HL-60 (cell line): ENCODE results near the gene PINK1.

Source experiments
- DNase-seq, 2 experiments: peaks; one replicate each; pipeline ENCODE4 v3.0.0-alpha.2; 2010 to 2020; ENCODE audit warnings: low read depth in 1 of 2, low spot score in 1 of 2
- H3K27ac ChIP-seq: fragments of 250-450 bp; sonication (Bioruptor Pico); replicated peaks from 2 replicates; pipeline ENCODE4 v1.5.1; 2020; ENCODE audit warnings: mild to moderate bottlenecking, moderate library complexity
- H3K27me3 ChIP-seq: fragments of 250-450 bp; sonication (Bioruptor Pico); 2 replicates; pipeline ENCODE4 v1.5.1; 2021; ENCODE audit warnings: mild to moderate bottlenecking, moderate library complexity; ENCODE audit not compliant: insufficient read depth, poor library complexity, severe bottlenecking
- H3K4me3 ChIP-seq: replicated peaks from 2 replicates; pipeline ENCODE4 v1.5.1; 2011; ENCODE audit warnings: mild to moderate bottlenecking, control low read depth, low read length; ENCODE audit not compliant: insufficient read depth
- CTCF ChIP-seq: IDR thresholded peaks from one replicate; pipeline ENCODE4 v1.5.1; 2011; ENCODE audit warnings: low read length, control low read depth, inconsistent platforms; ENCODE audit not compliant: insufficient read depth
- GABPA ChIP-seq: IDR thresholded peaks from 2 replicates; pipeline ENCODE4 v1.6.1; 2012; ENCODE audit warnings: low read depth
- POLR2AphosphoS5 ChIP-seq: IDR thresholded peaks from 2 replicates; pipeline ENCODE4 v1.6.1; 2012; ENCODE audit warnings: low read depth
- SPI1 ChIP-seq: IDR thresholded peaks from 2 replicates; pipeline ENCODE4 v1.6.1; 2012; ENCODE audit warnings: low read depth, mild to moderate bottlenecking, borderline replicate concordance
- TF ChIP-seq, protein P1 (sequence below): IDR thresholded peaks from 2 replicates; pipeline ENCODE4 v1.6.1; 2012; ENCODE audit warnings: low read depth; ENCODE audit not compliant: insufficient replicate concordance

Gene PINK1

GRCh38 chr1:20641975-20642374, 8.7 kb downstream of the PINK1 start:
- no peaks in the 10 kb centered on the region for H3K27me3 ChIP-seq
- H3K27ac ChIP-seq, result no peak overlapping the region
- no peak overlapping the region for H3K4me3 ChIP-seq
- no peak for DNase-seq
- TF ChIP-seq, protein P1, sequence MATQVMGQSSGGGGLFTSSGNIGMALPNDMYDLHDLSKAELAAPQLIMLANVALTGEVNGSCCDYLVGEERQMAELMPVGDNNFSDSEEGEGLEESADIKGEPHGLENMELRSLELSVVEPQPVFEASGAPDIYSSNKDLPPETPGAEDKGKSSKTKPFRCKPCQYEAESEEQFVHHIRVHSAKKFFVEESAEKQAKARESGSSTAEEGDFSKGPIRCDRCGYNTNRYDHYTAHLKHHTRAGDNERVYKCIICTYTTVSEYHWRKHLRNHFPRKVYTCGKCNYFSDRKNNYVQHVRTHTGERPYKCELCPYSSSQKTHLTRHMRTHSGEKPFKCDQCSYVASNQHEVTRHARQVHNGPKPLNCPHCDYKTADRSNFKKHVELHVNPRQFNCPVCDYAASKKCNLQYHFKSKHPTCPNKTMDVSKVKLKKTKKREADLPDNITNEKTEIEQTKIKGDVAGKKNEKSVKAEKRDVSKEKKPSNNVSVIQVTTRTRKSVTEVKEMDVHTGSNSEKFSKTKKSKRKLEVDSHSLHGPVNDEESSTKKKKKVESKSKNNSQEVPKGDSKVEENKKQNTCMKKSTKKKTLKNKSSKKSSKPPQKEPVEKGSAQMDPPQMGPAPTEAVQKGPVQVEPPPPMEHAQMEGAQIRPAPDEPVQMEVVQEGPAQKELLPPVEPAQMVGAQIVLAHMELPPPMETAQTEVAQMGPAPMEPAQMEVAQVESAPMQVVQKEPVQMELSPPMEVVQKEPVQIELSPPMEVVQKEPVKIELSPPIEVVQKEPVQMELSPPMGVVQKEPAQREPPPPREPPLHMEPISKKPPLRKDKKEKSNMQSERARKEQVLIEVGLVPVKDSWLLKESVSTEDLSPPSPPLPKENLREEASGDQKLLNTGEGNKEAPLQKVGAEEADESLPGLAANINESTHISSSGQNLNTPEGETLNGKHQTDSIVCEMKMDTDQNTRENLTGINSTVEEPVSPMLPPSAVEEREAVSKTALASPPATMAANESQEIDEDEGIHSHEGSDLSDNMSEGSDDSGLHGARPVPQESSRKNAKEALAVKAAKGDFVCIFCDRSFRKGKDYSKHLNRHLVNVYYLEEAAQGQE, result no peak
- TF ChIP-seq POLR2AphosphoS5 (no peak), CTCF (no peak), SPI1 (no peak), GABPA (no peak)

- H3K27ac ChIP-seq, result no peak overlapping the region
- TF ChIP-seq SPI1 (no peak), POLR2AphosphoS5 (no peak), GABPA (no peak), CTCF (no peak)
- TF ChIP-seq, protein P1, result no peak
- no peak for DNase-seq
- no peaks in the 10 kb centered on the region for H3K27me3 ChIP-seq
- no peak overlapping the region for H3K4me3 ChIP-seq
These were observed 9.8 kb downstream of the PINK1 start for GRCh38 chr1:20643080-20643479.

- H3K4me3 ChIP-seq, result no peak overlapping the region
- DNase-seq, result no peak
- H3K27me3 ChIP-seq, result no peaks in the 10 kb centered on the region
- TF ChIP-seq POLR2AphosphoS5 (no peak), CTCF (no peak), GABPA (no peak), SPI1 (no peak)
- TF ChIP-seq, protein P1, result no peak
- no peak overlapping the region for H3K27ac ChIP-seq
These were observed 11.2 kb downstream of the PINK1 start for GRCh38 chr1:20644416-20644815.
